HG02981 (cell line): ENCODE measurements around the gene HDAC3.

Experiments
- ATAC-seq: cut with Tn5 transposase; IDR thresholded peaks from one replicate; pipeline ENCODE4 v1.9.1; 2021; ENCODE audit warnings: mild to moderate bottlenecking, moderate library complexity; ENCODE audit not compliant: unreplicated experiment

The HDAC3 gene

GRCh38 chr5:141605523-141606277, 30.9 kb downstream of the HDAC3 start:
- peak; percentile 93 for ATAC-seq

GRCh38 chr5:141603923-141604717, 32.5 kb downstream of the HDAC3 start:
- no peak for ATAC-seq

DNA sequence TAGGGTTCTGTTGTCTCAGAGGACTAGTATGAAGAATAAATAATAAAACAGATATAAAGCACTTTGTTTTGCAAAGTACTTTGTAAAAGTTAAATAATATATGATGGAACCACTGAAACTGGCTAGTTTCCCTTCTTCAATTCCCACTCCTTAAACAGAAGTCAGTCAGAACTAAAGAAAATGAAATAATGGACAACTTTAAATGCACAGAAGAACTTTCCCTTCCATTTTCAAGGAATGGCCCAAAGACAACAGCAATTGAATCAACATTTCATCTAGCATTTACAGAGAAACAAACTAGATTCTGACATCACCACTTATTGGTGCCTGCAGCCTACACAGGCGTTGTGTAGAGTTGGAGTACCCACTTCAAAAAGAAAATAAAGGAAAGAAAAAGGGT, 34.0 kb downstream of the HDAC3 start:
- no peak for ATAC-seq

DNA sequence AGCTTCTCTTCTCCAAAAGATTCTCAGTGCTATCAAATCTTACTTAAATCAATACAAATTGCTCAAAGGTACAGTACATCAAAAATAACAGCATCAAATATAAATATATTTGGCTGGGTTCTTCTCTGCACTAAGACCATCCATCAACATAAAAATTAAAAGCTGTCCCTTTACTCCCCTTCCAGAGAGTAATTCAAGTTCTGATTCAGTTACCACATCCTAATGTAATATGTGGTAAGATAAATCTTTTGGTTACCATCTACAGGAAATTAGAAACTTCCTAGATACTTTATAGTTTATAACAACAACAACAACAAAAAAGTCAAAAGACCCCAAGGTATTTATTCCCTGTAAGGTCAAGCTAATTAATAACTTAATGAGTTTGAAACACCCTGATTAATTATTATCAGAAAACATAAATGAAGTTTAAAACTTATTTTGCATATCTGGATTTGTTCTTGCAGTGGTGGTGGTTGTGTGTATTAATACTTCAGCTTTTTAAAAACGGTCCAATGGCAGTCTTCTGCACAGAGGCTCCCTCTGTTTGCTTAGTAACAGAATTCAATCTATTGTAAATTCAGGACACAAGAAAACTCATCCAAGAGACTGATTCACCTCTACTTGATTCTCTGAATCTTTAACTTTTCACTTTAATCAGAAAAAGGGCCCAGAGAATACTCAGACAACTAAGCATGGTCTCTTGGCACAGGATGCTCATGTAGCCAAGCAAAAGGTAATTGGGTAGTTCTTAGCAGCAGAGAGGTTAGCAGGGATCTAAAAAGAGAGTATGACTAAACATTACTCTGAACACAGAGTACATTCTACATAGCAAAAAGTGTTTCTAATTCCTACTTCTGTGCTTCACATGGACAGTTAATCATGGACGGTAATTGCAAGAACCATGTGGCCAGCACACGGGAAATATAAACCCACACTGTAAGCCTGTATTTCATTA, 38.0 kb downstream of the HDAC3 start:
- peak; percentile 44 for ATAC-seq

DNA sequence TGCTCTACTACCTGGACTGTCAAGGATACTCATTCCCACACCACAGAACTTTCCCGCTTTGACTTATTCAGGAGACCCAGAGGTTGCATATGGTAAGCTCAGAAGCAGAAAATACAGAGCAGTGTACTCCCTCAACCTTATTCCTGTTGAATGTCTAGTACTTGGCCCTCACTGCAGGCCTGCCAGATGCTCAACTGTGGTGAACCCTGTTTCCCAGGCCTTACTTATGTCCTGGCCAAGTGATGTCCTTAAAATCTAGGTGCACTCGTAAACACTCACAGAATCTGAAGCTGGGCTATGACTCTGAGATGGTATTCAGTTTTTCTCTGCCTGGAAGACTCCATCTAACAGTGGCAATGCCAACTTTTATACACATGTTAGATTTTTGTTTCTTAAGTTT, 38.8 kb downstream of the HDAC3 start:
- no peak for ATAC-seq

GRCh38 chr5:141597394-141597793, 39.3 kb downstream of the HDAC3 start:
- ATAC-seq, result no peak

- ATAC-seq, result no peak
Observed at GRCh38 chr5:141596867-141597266, 39.8 kb downstream of the HDAC3 start.

DNA sequence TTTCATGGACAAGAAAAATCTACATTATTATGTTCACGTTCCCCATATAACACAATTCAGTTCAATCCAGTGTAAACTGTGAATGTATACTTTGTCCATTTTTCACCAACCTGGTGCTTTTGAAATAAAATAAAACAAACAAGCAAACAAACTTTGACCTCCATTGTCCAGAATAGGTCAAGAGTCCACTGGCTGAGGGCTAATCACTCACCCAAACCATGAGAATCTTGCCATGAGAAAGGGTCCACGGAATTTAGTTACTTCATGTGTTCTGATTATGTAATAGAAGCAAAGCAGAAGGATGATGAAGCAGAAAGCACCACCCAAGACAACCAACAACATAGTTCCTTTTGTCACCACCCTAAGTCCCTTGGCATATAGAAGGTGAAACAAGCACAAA, 46.5 kb downstream of the HDAC3 start:
- ATAC-seq, result no peak

GRCh38 chr5:141586246-141586645, 50.4 kb downstream of the HDAC3 start:
- no peak for ATAC-seq

DNA sequence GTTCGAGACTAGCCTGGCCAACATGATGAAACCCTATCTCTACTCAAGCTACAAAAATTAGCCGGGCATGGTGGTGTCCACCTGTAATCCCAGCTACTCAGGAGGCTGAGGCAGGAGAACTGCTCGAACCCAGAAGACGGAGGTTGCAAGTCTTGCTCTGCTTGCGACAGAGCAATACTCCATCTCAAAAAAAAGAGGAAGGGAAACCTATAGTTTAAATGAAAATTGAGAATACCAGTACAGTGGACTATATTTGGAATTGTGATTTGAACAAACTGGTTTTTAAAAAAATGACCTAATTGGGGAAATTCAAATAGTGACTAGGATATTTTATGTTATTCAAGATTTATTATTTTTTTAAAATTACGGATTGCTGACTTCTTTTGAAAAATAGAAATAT, 51.1 kb downstream of the HDAC3 start:
- ATAC-seq, result no peak

DNA sequence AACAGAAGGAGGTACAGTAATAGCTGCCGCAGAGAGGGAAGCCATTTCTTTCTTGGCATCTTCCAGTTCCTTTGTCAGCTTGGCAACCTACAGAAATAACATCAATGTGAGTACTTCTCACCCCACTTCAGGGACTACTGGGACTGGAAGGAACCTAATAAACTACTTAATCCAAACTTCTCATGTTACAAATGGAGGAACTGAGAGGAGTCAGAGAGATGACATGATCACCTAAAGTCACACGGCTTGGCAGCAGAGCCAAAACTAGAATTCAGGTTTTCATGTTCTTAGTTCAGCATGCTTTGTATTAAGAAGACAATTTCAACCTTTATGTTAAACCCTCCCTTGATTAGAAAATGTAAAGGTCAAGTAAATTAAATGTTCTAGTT, 62.5 kb downstream of the HDAC3 start:
- ATAC-seq, result no peak

DNA sequence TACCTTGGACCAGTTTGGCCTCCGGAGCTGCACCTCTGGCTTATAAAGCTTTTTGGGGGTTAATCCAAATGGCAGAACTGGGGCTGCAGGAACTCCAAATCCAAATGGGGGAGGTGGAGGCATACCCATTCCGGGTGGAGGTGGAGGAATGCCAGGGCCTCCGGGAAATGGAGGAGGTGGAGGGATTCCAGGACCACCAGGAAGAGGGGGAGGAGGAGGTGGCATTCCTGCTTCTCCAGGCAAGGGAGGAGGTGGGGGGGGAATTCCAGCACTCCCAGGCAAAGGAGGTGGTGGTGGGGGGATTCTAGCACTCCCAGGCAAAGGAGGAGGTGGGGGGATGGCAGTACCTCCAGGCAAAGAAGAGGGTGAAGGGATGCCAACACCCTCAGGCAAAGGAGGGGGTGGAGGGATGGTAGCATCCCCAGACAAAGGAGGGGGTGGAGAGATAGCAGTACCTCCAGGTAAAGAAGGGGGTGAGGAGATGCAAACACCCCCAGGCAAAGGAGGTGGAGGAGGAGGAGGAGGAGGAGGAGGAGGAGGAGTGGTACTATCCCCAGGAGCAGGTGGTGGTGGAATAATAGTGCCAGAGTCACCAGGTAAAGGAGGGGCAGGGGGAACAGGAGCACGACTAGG, 63.0 kb downstream of the HDAC3 start:
- no peak for ATAC-seq
